ENCODE results near the gene CTNNA1.
"Not testable (repeated sequence)": the region's sequence is repeated elsewhere in the genome, so short reads cannot be mapped to it uniquely, and the experiment has no call there.

Gene CTNNA1

GRCh38 chr5:138903130-138903775 is 150.0 kb downstream of the CTNNA1 start:
- no peak for DNase-seq

GRCh38 chr5:138905541-138905940 is 152.3 kb downstream of the CTNNA1 start:
- no peak for DNase-seq

DNA sequence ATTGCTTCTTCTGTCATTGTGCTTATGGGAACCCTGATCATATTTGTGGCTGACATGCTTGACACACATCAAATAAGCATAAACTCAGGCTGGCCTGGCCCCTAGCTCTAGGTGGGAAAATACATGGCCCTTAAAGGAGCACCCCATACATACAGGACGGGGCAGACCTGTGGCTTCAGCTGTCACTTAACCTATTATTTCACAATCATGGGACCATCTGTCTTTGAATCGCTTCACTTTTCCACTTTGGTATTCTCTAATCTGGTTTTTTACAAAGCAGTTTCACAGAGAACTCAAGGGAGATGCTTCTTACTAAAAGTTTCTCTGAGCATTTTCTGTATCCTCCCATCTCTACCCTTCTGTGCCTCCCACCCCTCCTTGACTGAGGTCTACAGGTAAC is 156.5 kb downstream of the CTNNA1 start:
- no peak for DNase-seq

DNA sequence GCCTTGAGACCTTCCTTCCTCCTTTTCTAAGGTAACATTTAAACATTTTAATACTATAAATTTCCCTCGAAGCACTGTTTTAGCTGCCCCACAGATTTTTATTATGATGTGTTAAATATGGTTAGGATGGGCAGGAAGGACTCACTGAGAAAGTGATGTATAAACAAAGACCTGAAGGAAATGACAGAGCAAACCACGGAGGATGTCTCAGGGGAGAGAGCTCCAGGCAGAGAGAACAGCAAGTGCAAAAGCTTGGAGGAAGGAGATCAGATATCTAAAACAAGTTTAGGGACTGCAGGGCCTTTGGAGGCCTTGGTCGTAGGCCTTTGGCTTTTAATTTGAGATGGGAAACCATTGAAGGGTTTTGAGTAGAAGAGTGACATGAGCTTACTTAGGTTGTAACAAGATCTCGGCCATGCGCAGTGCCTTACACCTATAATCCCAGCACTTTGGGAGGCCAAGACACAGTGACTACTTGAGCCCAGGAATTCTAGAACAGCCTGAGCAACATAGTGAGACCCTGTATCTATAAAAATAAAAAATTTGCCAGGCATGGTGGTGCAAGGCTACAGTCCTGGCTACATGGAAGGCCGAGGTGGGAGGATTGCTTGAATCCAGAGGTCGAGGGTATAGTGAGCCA is 157.4 kb downstream of the CTNNA1 start:
- no peak for DNase-seq

- DNase-seq: no peak
These were observed 158.2 kb downstream of the CTNNA1 start for GRCh38 chr5:138911441-138911840.

DNA sequence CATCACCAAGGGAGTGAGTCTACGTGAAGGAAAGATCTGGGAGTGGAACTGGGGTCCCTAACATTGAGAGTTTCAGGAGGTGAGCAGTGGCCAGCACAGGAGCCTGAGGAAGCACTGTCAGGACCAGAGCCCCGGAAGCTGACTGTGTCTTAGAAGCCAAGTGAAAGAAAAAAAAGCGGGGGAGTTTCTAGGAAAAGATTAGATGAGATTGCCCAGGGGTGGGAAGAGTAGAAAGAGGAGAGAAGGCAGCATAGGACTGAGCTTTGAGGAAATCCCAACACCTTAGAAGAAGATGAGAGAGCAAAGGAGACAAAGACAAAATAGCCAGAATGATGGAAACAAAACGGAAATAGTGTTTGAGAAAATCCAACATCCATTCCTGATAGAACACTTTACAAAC is 158.9 kb downstream of the CTNNA1 start:
- no peak for DNase-seq

DNA sequence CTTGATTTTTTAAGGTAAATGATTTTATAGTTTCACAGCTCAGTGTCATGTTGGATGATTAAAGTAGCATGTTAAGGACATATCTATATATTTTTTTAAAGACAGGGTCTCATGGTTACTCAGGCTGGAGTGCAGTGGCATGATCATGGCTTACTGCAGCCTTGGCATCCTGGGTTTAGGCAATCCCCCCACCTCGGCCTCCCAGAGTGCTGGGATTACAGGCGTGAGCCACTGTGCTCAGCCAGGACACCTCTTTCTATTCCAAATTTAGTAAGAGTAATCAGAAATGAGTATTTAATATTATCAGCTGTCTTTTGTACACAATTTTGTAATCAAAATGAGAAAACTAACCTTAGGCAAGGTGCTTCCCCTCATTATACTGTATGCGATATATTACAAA is 160.5 kb downstream of the CTNNA1 start:
- no peak for DNase-seq

- no peak for DNase-seq
These were observed 161.1 kb downstream of the CTNNA1 start for GRCh38 chr5:138914338-138914737.

- no peak for DNase-seq
These were observed 165.5 kb downstream of the CTNNA1 start for GRCh38 chr5:138918686-138919085.

- DNase-seq: no peak
These were observed 167.0 kb downstream of the CTNNA1 start for GRCh38 chr5:138920181-138920580.

DNA sequence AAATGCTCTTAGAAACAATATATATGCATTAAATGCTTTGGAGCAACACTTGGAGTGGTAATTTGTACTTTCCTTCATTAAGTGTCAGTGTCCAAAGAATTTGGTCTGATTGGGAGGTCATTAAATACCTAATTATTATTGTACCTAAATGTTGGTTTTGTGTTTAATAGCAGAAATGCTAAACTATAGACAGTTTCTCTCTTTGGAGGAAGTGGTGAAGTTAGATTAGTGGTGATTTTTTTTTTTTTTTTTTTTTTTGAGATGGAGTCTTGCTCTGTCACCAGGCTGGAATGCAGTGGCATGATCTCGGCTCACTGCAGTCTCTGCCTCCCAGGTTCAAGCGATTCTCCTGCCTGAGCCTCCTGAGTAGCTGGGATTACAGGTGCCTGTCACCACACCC is 168.1 kb downstream of the CTNNA1 start:
- not testable (repeated sequence) for DNase-seq

GRCh38 chr5:138922494-138922893 is 169.3 kb downstream of the CTNNA1 start:
- DNase-seq: no peak

DNA sequence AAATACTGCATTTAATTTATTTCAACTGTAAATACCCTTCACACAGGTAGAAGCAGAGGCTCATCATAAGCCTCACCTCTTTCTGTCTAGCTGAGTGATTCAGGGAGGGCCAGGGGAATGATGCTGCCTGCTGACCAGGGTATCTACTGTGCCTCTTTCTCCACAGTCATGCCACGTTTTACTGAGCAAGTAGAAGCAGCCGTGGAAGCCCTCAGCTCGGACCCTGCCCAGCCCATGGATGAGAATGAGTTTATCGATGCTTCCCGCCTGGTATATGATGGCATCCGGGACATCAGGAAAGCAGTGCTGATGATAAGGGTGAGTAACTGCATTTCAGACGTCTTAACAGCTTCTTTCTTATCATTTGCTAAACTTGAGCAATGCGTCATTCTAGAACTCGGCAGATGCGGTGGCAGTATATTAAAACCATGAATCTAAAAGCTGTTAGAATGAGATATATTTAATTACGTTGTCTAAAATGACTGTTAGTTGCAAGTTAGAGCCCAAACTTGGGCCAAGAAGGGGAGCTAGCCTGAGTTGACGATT is 171.9 kb downstream of the CTNNA1 start:
- no peak for DNase-seq

DNA sequence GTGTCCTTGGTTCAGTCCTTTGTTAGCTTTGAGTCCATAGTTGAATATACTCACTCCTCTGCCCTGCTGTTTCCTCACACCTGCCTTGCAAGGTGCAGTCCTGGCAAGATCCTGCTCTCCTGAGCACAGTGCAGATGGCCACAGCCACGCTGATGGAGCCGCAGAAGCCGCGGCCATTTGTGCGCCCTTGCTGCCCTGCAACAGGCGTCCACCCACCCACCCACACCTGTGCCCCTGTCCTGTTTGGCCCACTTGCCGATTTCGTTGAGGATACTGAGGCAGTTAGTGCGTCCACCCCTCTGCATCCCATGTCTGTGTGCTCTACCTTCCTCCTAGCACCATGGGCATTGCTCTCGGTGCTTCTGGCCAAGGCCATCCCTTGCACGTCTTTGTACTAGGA is 173.0 kb downstream of the CTNNA1 start:
- DNase-seq: no peak

GRCh38 chr5:138926688-138927448 is 173.6 kb downstream of the CTNNA1 start:
- no peak for DNase-seq

GRCh38 chr5:138927544-138927943 is 174.3 kb downstream of the CTNNA1 start:
- DNase-seq: no peak

DNA sequence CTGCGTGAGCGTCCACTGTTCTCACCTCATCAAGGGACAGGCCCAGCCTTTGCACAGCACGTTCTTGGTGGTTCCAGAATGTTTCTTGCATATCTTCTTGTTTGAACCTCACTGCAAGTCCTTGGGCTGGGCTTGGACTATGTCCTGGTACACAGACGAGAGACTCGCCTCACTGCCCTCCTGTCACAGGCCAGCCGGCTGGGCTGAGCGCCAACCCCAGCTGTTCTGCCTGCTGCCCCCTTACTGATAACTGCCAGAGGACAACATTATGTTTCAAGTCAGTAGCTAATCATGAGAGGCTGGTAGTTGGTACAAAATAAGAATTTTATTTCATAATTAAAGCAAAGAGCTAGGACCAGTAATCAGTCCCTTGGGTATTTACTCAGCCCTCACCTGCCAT is 174.8 kb downstream of the CTNNA1 start:
- DNase-seq: no peak

GRCh38 chr5:138929571-138929955 is 176.3 kb downstream of the CTNNA1 start:
- no peak for DNase-seq

- no peak for DNase-seq
These were observed 177.3 kb downstream of the CTNNA1 start for GRCh38 chr5:138930371-138931097.

GRCh38 chr5:138932171-138932810 is 179.1 kb downstream of the CTNNA1 start:
- no peak for DNase-seq

DNA sequence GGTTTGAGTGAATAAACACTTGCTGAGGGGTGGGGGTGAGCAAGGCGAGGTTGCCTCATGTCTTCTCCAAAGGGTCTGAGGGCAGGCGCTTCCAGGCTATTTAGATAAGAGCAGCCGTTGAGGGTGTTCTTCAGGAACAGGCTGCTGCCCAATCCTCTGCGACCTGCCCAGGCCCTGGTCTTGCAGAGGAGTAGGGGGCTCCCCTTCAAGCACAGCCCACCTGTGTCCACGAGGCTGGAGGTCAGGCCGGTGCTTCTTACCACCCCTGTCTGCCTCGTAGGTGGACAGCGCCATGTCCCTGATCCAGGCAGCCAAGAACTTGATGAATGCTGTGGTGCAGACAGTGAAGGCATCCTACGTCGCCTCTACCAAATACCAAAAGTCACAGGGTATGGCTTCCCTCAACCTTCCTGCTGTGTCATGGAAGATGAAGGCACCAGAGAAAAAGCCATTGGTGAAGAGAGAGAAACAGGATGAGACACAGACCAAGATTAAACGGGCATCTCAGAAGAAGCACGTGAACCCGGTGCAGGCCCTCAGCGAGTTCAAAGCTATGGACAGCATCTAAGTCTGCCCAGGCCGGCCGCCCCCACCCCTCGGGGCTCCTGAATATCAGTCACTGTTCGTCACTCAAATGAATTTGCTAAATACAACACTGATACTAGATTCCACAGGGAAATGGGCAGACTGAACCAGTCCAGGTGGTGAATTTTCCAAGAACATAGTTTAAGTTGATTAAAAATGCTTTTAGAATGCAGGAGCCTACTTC is 180.5 kb downstream of the CTNNA1 start:
- DNase-seq: no peak

DNA sequence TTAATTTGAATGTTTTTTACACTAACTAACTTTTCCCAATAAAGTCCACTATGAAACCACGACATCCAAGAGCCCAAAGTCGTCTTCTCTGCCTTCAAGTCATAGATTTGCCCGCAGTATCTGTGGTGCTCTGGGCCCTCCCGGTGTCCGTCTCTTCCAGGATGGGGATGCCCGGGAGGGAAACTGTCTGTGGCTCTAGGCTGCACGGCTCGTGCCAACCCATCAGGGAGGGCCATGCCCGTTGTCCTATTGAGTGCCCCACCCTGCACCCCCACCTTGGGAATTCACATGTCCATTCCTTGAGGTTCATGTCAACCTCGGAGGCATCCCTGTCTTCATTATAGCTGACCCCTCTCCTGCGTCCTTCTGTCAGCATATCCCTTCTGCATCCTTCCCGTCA is 181.7 kb downstream of the CTNNA1 start:
- DNase-seq: no peak
